ENCODE results near the gene SMIM23. TPM values are rescaled to one million over a fixed set of nuclear protein-coding genes. Genes with fewer than 3 reads are reported as not detected.

The SMIM23 gene
- total RNA-seq, 1 experiment from 2014 or later = not detected

- H4K20me1 ChIP-seq (ENCODE audit: insufficient read depth) = no peaks in the 10 kb centered on the region
- H3K4me1 ChIP-seq (replicated peaks; ENCODE audit: insufficient read depth) = no peaks in the 10 kb centered on the region
- H3K27ac ChIP-seq = no peak overlapping the region
- H3F3A ChIP-seq (ENCODE audit: insufficient read depth, low read depth) = no peaks in the 10 kb centered on the region
- H3K9me3 ChIP-seq (ENCODE audit: insufficient read depth, low read depth) = no peaks in the 10 kb centered on the region
- no peak for DNase-seq
- ChIA-PET CTCF (no interaction called here), POLR2A (ENCODE audit: unreplicated experiment) (no interaction called here)
- H3K4me3 ChIP-seq = no peak overlapping the region
- intact Hi-C loops (cut with micrococcal nuclease; ENCODE audit: unreplicated experiment) = no loop called here
- H3K36me3 ChIP-seq (ENCODE audit: low read depth) = no peaks in the 10 kb centered on the region
- no peaks in the 10 kb centered on the region for H3K27me3 ChIP-seq (ENCODE audit: insufficient read depth, low read depth)
- no peaks in the 10 kb centered on the region for H3K79me2 ChIP-seq (ENCODE audit: low read depth)
- H2AFZ ChIP-seq = no peak overlapping the region
- no peak overlapping the region for H3K4me2 ChIP-seq
- BruUV-seq (replicated peaks) = no TSS peak
- H3K9me2 ChIP-seq (ENCODE audit: insufficient read depth) = no peaks in the 10 kb centered on the region
- no peak for TF ChIP-seq EZH2 (IDR thresholded peaks at IDR 0.05; ENCODE audit: low read depth)
- TF ChIP-seq CTCF (conservative IDR thresholded peaks at IDR 0.05) = no peak
Measured at GRCh38 chr5:171739271-171739670, 46.3 kb upstream of the SMIM23 start.

- H3K27me3 ChIP-seq (ENCODE audit: insufficient read depth, low read depth) = no peaks in the 10 kb centered on the region
- ChIA-PET CTCF (no interaction called here), POLR2A (ENCODE audit: unreplicated experiment) (no interaction called here)
- H3F3A ChIP-seq (ENCODE audit: insufficient read depth, low read depth) = no peaks in the 10 kb centered on the region
- H3K4me1 ChIP-seq (replicated peaks; ENCODE audit: insufficient read depth) = no peaks in the 10 kb centered on the region
- H3K27ac ChIP-seq = no peak overlapping the region
- H4K20me1 ChIP-seq (ENCODE audit: insufficient read depth) = no peaks in the 10 kb centered on the region
- TF ChIP-seq CTCF (conservative IDR thresholded peaks at IDR 0.05) (no peak), EZH2 (IDR thresholded peaks at IDR 0.05; ENCODE audit: low read depth) (no peak)
- H3K9me3 ChIP-seq (ENCODE audit: insufficient read depth, low read depth) = no peaks in the 10 kb centered on the region
- H3K36me3 ChIP-seq (ENCODE audit: low read depth) = no peaks in the 10 kb centered on the region
- H3K4me2 ChIP-seq = no peak overlapping the region
- no peak for DNase-seq
- intact Hi-C loops (cut with micrococcal nuclease; ENCODE audit: unreplicated experiment) = no loop called here
- BruUV-seq (replicated peaks) = no TSS peak
- H3K79me2 ChIP-seq (ENCODE audit: low read depth) = no peaks in the 10 kb centered on the region
- no peak overlapping the region for H2AFZ ChIP-seq
- no peaks in the 10 kb centered on the region for H3K9me2 ChIP-seq (ENCODE audit: insufficient read depth)
- H3K4me3 ChIP-seq = no peak overlapping the region
Measured at GRCh38 chr5:171743436-171744076, 42.1 kb upstream of the SMIM23 start.

- no peak for DNase-seq
- no peaks in the 10 kb centered on the region for H3F3A ChIP-seq (ENCODE audit: insufficient read depth, low read depth)
- no peaks in the 10 kb centered on the region for H3K9me2 ChIP-seq (ENCODE audit: insufficient read depth)
- H3K27me3 ChIP-seq (ENCODE audit: insufficient read depth, low read depth) = no peaks in the 10 kb centered on the region
- no peaks in the 10 kb centered on the region for H3K4me1 ChIP-seq (replicated peaks; ENCODE audit: insufficient read depth)
- intact Hi-C loops (cut with micrococcal nuclease; ENCODE audit: unreplicated experiment) = no loop called here
- CTCF ChIA-PET = interaction anchor here (0.6 kb wide), 1 partner anchor 329 kb away, joined by 3 read pairs; no protein-coding TSS in a partner anchor
- H3K9me3 ChIP-seq (ENCODE audit: insufficient read depth, low read depth) = no peaks in the 10 kb centered on the region
- no peak overlapping the region for H3K27ac ChIP-seq
- POLR2A ChIA-PET (ENCODE audit: unreplicated experiment) = no interaction called here
- H3K4me3 ChIP-seq = no peak overlapping the region
- H3K79me2 ChIP-seq (ENCODE audit: low read depth) = no peaks in the 10 kb centered on the region
- no peak overlapping the region for H3K4me2 ChIP-seq
- no peaks in the 10 kb centered on the region for H4K20me1 ChIP-seq (ENCODE audit: insufficient read depth)
- no peak overlapping the region for H2AFZ ChIP-seq
- BruUV-seq (replicated peaks) = no TSS peak
- TF ChIP-seq CTCF (conservative IDR thresholded peaks at IDR 0.05) = no peak
- no peak for TF ChIP-seq EZH2 (IDR thresholded peaks at IDR 0.05; ENCODE audit: low read depth)
- H3K36me3 ChIP-seq (ENCODE audit: low read depth) = no peaks in the 10 kb centered on the region
Measured at GRCh38 chr5:171744264-171744663, 41.4 kb upstream of the SMIM23 start.
